HL-60 (cell line): ENCODE data around the gene MUC3A.

Source experiments
- DNase-seq, 2 experiments: peaks; one replicate each; pipeline ENCODE4 v3.0.0-alpha.2; 2010 to 2020; ENCODE audit warnings: low read depth in 1 of 2, low spot score in 1 of 2
- H3K27ac ChIP-seq: fragments of 250-450 bp; sonication (Bioruptor Pico); replicated peaks from 2 replicates; pipeline ENCODE4 v1.5.1; 2020; ENCODE audit warnings: mild to moderate bottlenecking, moderate library complexity
- H3K27me3 ChIP-seq: fragments of 250-450 bp; sonication (Bioruptor Pico); 2 replicates; pipeline ENCODE4 v1.5.1; 2021; ENCODE audit warnings: mild to moderate bottlenecking, moderate library complexity; ENCODE audit not compliant: insufficient read depth, poor library complexity, severe bottlenecking
- H3K4me3 ChIP-seq: replicated peaks from 2 replicates; pipeline ENCODE4 v1.5.1; 2011; ENCODE audit warnings: mild to moderate bottlenecking, control low read depth, low read length; ENCODE audit not compliant: insufficient read depth
- CTCF ChIP-seq: IDR thresholded peaks from one replicate; pipeline ENCODE4 v1.5.1; 2011; ENCODE audit warnings: low read length, control low read depth, inconsistent platforms; ENCODE audit not compliant: insufficient read depth
- GABPA ChIP-seq: IDR thresholded peaks from 2 replicates; pipeline ENCODE4 v1.6.1; 2012; ENCODE audit warnings: low read depth
- POLR2AphosphoS5 ChIP-seq: IDR thresholded peaks from 2 replicates; pipeline ENCODE4 v1.6.1; 2012; ENCODE audit warnings: low read depth
- REST ChIP-seq: IDR thresholded peaks from 2 replicates; pipeline ENCODE4 v1.6.1; 2012; ENCODE audit warnings: low read depth; ENCODE audit not compliant: insufficient replicate concordance
- SPI1 ChIP-seq: IDR thresholded peaks from 2 replicates; pipeline ENCODE4 v1.6.1; 2012; ENCODE audit warnings: low read depth, mild to moderate bottlenecking, borderline replicate concordance

Gene MUC3A

GRCh38 chr7:100943693-100944092 lies 5.6 kb upstream of the MUC3A start:
- H3K27ac ChIP-seq, result no peak overlapping the region
- peaks cover under 1% of the 10 kb centered on the region for H3K27me3 ChIP-seq
- no peak for TF ChIP-seq SPI1
- TF ChIP-seq POLR2AphosphoS5, result no peak
- TF ChIP-seq GABPA, result no peak
- no peak for TF ChIP-seq CTCF
- no peak for TF ChIP-seq REST
- DNase-seq, result no peak
- no peak overlapping the region for H3K4me3 ChIP-seq

GRCh38 chr7:100944138-100944537 lies 5.2 kb upstream of the MUC3A start:
- Histone ChIP-seq H3K4me3 (no peak overlapping the region), H3K27me3 (peaks cover 4% of the 10 kb centered on the region), H3K27ac (no peak overlapping the region)
- no peak for DNase-seq
- TF ChIP-seq SPI1, result no peak
- TF ChIP-seq CTCF, result no peak
- TF ChIP-seq POLR2AphosphoS5, result no peak
- no peak for TF ChIP-seq GABPA
- TF ChIP-seq REST, result no peak

GRCh38 chr7:100946111-100946510 lies 3.2 kb upstream of the MUC3A start:
- Histone ChIP-seq H3K4me3 (no peak overlapping the region), H3K27me3 (peaks cover 17% of the 10 kb centered on the region)
- TF ChIP-seq SPI1 (no peak), POLR2AphosphoS5 (no peak), REST (no peak), GABPA (no peak), CTCF (no peak)

More at GRCh38 chr7:100946111-100946510, 3.2 kb upstream of the MUC3A start:
- DNase-seq, result no peak
- H3K27ac ChIP-seq, result no peak overlapping the region
